ENCODE results near the gene MS4A10.

Gene MS4A10

DNA sequence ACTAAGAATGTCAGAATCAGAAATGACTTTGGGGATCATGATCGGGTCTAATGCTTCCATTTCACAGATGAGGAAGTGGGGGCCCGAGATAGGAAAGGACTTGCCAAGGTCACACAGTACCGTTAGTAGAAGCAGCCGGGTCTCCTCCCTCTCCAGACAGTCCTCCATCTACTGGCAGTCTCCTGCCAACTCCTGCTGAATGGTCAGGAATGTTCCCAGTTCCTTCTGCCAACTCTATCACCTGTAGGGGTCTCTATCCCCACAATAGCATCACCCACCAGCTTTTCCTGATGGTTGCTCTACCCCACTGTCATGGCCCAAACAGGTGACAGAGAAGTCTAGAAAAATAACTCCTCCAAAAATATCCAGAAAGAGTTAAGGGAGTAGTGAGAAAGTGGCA lies 32.9 kb downstream of the MS4A10 start:
- TF ChIP-seq CEBPB (IDR thresholded peaks at IDR 0.05) (no peak), NFIC (IDR thresholded peaks at IDR 0.05) (no peak)

- no peak for TF ChIP-seq CREB1 (IDR thresholded peaks at IDR 0.05; ENCODE audit: low read depth)
- no peak for TF ChIP-seq TAF1 (IDR thresholded peaks at IDR 0.05; ENCODE audit: low read depth)
- no peak for TF ChIP-seq FOXM1 (IDR thresholded peaks at IDR 0.05; ENCODE audit: borderline replicate concordance, low read depth)
- TF ChIP-seq, protein P1, sequence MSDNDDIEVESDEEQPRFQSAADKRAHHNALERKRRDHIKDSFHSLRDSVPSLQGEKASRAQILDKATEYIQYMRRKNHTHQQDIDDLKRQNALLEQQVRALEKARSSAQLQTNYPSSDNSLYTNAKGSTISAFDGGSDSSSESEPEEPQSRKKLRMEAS (IDR thresholded peaks at IDR 0.05) = no peak
- TF ChIP-seq EGR1 (IDR thresholded peaks at IDR 0.05) = no peak
- TF ChIP-seq ZBTB7A (IDR thresholded peaks at IDR 0.05; ENCODE audit: low read depth) = no peak
- TF ChIP-seq RAD21 (IDR thresholded peaks at IDR 0.05; ENCODE audit: low read depth) = no peak
- no peak for TF ChIP-seq TCF12 (IDR thresholded peaks at IDR 0.05; ENCODE audit: low read depth)
- no peak for TF ChIP-seq CEBPB (IDR thresholded peaks at IDR 0.05)
- no peak for TF ChIP-seq TEAD4 (IDR thresholded peaks at IDR 0.05)
- TF ChIP-seq REST (IDR thresholded peaks at IDR 0.05; ENCODE audit: low read depth) = no peak
- TF ChIP-seq YY1 (IDR thresholded peaks at IDR 0.05; ENCODE audit: low read depth) = no peak
- TF ChIP-seq, protein P2, sequence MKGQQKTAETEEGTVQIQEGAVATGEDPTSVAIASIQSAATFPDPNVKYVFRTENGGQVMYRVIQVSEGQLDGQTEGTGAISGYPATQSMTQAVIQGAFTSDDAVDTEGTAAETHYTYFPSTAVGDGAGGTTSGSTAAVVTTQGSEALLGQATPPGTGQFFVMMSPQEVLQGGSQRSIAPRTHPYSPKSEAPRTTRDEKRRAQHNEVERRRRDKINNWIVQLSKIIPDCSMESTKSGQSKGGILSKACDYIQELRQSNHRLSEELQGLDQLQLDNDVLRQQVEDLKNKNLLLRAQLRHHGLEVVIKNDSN (IDR thresholded peaks at IDR 0.05) = no peak
- no peak for TF ChIP-seq EP300 (IDR thresholded peaks at IDR 0.05; ENCODE audit: borderline replicate concordance)
- TF ChIP-seq NFIC (IDR thresholded peaks at IDR 0.05) = no peak
These were observed 36.9 kb downstream of the MS4A10 start for GRCh38 chr11:60821827-60822599.

GRCh38 chr11:60825118-60825517 lies 40.0 kb downstream of the MS4A10 start:
- TF ChIP-seq ZBTB7A (IDR thresholded peaks at IDR 0.05; ENCODE audit: low read depth) = no peak
- no peak for TF ChIP-seq CREB1 (IDR thresholded peaks at IDR 0.05; ENCODE audit: low read depth)
- TF ChIP-seq EGR1 (IDR thresholded peaks at IDR 0.05) = no peak
- TF ChIP-seq EP300 (IDR thresholded peaks at IDR 0.05; ENCODE audit: borderline replicate concordance) = no peak
- TF ChIP-seq TEAD4 (IDR thresholded peaks at IDR 0.05) = no peak
- TF ChIP-seq, protein P2 (IDR thresholded peaks at IDR 0.05) = no peak
- no peak for TF ChIP-seq REST (IDR thresholded peaks at IDR 0.05; ENCODE audit: low read depth)
- no peak for TF ChIP-seq YY1 (IDR thresholded peaks at IDR 0.05; ENCODE audit: low read depth)
- TF ChIP-seq, protein P1 (IDR thresholded peaks at IDR 0.05) = no peak
- no peak for TF ChIP-seq FOXM1 (IDR thresholded peaks at IDR 0.05; ENCODE audit: borderline replicate concordance, low read depth)
- TF ChIP-seq TAF1 (IDR thresholded peaks at IDR 0.05; ENCODE audit: low read depth) = no peak
- TF ChIP-seq TCF12 (IDR thresholded peaks at IDR 0.05; ENCODE audit: low read depth) = no peak

DNA sequence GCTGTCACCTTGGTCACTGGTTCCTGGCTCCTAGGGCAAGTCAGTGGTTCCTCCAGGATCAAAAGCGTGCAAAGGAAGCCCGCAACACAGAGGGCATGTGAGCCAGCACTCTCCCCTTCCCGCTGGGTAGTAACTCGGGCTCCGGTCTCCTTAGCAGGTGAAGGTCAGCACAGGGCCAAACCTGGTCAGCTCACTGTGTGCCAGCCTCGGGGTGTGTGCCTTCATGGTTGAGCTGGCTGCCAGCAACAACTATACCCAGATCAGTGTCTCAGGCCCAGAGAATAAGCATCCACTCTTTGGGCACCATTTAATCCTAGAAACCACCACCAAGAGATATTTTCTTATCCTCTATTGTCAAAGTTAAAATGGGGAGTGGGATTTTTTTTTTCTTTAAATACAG lies 40.7 kb downstream of the MS4A10 start:
- TF ChIP-seq CREB1 (IDR thresholded peaks at IDR 0.05; ENCODE audit: low read depth) (no peak), TCF12 (IDR thresholded peaks at IDR 0.05; ENCODE audit: low read depth) (no peak), FOXM1 (IDR thresholded peaks at IDR 0.05; ENCODE audit: borderline replicate concordance, low read depth) (no peak), CEBPB (IDR thresholded peaks at IDR 0.05) (no peak), EP300 (IDR thresholded peaks at IDR 0.05; ENCODE audit: borderline replicate concordance) (no peak), NFIC (IDR thresholded peaks at IDR 0.05) (no peak), YY1 (IDR thresholded peaks at IDR 0.05; ENCODE audit: low read depth) (no peak), TAF1 (IDR thresholded peaks at IDR 0.05; ENCODE audit: low read depth) (no peak), TEAD4 (IDR thresholded peaks at IDR 0.05) (no peak), RAD21 (IDR thresholded peaks at IDR 0.05; ENCODE audit: low read depth) (no peak), REST (IDR thresholded peaks at IDR 0.05; ENCODE audit: low read depth) (no peak), EGR1 (IDR thresholded peaks at IDR 0.05) (no peak), ZBTB7A (IDR thresholded peaks at IDR 0.05; ENCODE audit: low read depth) (no peak)
- TF ChIP-seq, protein P1 (IDR thresholded peaks at IDR 0.05) = no peak
- TF ChIP-seq, protein P2 (IDR thresholded peaks at IDR 0.05) = no peak
